Ascending aorta (tissue), 1 donor: Measurements from ENCODE around the gene IL37. TPM values are rescaled to one million over a fixed set of nuclear protein-coding genes. Genes with fewer than 3 reads are reported as not detected.

Experiments
- total RNA-seq: library from RNA; depleted of rRNA; stranded (reverse); fragments of >200 nt; gene quantifications from one replicate; pipeline ENCODE4 v1.1.0, GENCODE V29; 2016

The IL37 gene
- total RNA-seq, 1 donor from 2014 or later: not detected

Other genes with a start within 250 kb of the IL37 start
- not detected for gene NT5DC4, start 190.1 kb upstream of the IL37 start, total RNA-seq
- gene CKAP2L, start 146.6 kb upstream of the IL37 start, total RNA-seq: not detected
- not detected for gene IL1A, start 126.7 kb upstream of the IL37 start, total RNA-seq
- not detected for gene IL1B, start 74.4 kb upstream of the IL37 start, total RNA-seq
- not detected for gene IL36G, start 66.8 kb downstream of the IL37 start, total RNA-seq
- gene IL36A, start 94.3 kb downstream of the IL37 start, total RNA-seq: not detected
- not detected for gene IL36B, start 141.7 kb downstream of the IL37 start, total RNA-seq
- gene IL36RN, start 148.0 kb downstream of the IL37 start, total RNA-seq: not detected
- gene IL1F10, start 156.8 kb downstream of the IL37 start, total RNA-seq: not detected
- not detected for gene IL1RN, start 216.4 kb downstream of the IL37 start, total RNA-seq